ENCODE data around the gene DIO2.

DNA sequence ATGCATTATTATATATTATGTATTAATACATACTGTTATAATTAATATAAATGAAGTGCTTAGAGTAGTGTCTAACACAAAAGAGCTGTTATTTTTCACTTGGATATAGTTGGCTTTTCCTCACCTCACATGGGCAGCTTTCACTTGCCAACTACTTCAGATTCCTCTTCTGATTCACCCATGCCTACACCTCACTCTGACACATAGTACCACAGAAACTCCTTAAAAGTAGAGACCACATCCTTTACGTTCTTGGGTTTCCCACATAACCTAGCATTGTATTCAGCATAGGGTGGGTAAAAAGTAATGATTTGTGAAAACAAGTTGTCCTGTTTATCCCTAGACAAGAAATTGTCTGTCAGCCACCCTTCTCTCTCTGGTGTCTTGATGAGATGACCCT lies 61.0 kb downstream of the DIO2 start:
- TF ChIP-seq, protein P1, sequence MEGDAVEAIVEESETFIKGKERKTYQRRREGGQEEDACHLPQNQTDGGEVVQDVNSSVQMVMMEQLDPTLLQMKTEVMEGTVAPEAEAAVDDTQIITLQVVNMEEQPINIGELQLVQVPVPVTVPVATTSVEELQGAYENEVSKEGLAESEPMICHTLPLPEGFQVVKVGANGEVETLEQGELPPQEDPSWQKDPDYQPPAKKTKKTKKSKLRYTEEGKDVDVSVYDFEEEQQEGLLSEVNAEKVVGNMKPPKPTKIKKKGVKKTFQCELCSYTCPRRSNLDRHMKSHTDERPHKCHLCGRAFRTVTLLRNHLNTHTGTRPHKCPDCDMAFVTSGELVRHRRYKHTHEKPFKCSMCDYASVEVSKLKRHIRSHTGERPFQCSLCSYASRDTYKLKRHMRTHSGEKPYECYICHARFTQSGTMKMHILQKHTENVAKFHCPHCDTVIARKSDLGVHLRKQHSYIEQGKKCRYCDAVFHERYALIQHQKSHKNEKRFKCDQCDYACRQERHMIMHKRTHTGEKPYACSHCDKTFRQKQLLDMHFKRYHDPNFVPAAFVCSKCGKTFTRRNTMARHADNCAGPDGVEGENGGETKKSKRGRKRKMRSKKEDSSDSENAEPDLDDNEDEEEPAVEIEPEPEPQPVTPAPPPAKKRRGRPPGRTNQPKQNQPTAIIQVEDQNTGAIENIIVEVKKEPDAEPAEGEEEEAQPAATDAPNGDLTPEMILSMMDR (conservative IDR thresholded peaks at IDR 0.05; ENCODE audit: low read depth, low read length): no peak
- TF ChIP-seq CEBPB (IDR thresholded peaks at IDR 0.05; ENCODE audit: low read depth, low read length) (no peak), POLR2A (IDR thresholded peaks at IDR 0.05; ENCODE audit: low read depth, low read length) (no peak)
- TF ChIP-seq, protein P2, sequence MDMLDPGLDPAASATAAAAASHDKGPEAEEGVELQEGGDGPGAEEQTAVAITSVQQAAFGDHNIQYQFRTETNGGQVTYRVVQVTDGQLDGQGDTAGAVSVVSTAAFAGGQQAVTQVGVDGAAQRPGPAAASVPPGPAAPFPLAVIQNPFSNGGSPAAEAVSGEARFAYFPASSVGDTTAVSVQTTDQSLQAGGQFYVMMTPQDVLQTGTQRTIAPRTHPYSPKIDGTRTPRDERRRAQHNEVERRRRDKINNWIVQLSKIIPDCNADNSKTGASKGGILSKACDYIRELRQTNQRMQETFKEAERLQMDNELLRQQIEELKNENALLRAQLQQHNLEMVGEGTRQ (IDR thresholded peaks at IDR 0.05; ENCODE audit: low read depth, low read length): no peak
